K562 (cell line): ENCODE results near the gene FHIT.

ENCODE experiments used
- ARID4B ChIP-seq: sonication (generic); formaldehyde crosslinking; IDR thresholded peaks from 2 replicates; pipeline ENCODE4 v1.8.0; 2022; ENCODE audit warnings: mild to moderate bottlenecking, missing genetic modification reagents
- CHCHD3 ChIP-seq: fragments of 250-450 bp; sonication (Bioruptor Pico); IDR thresholded peaks from 2 replicates; pipeline ENCODE4 v2.1.2; 2022; ENCODE audit warnings: mild to moderate bottlenecking
- CHD1 ChIP-seq: fragments of 200-600 bp; sonication (generic); IDR thresholded peaks from one replicate; pipeline ENCODE4 v1.6.1; 2012; ENCODE audit warnings: mild to moderate bottlenecking, moderate library complexity, low read length, inconsistent platforms
- FOXM1 ChIP-seq, 2 experiments: fragments of 450-650 bp in 1 of 2; sonication (generic) in 1 of 2; formaldehyde crosslinking in 1 of 2; IDR thresholded peaks; 2 replicates each; pipeline versions ENCODE4 v1.6.1 to v1.9.0; 2017 to 2022; ENCODE audit warnings: low read depth in 2 of 2, mild to moderate bottlenecking in 2 of 2, missing genetic modification reagents in 1 of 2, moderate library complexity in 1 of 2
- HDAC2 ChIP-seq: fragments of 450-650 bp; IDR thresholded peaks from 2 replicates; pipeline ENCODE4 v1.6.1; 2016; ENCODE audit warnings: mild to moderate bottlenecking
- HMGXB4 ChIP-seq: sonication (generic); formaldehyde crosslinking; IDR thresholded peaks from 2 replicates; pipeline ENCODE4 v1.8.1; 2023; ENCODE audit warnings: mild to moderate bottlenecking, missing genetic modification reagents
- TAL1 ChIP-seq: fragments of 450-650 bp; IDR thresholded peaks from 2 replicates; pipeline ENCODE4 v1.6.1; 2016; ENCODE audit warnings: mild to moderate bottlenecking
- TCF7L2 ChIP-seq: fragments of 150-350 bp; IDR thresholded peaks from 2 replicates; pipeline ENCODE4 v1.6.1; 2016; ENCODE audit warnings: low read depth, mild to moderate bottlenecking, low read length, moderate library complexity
- ZNF785 ChIP-seq: fragments of 250-450 bp; sonication (Bioruptor Pico); IDR thresholded peaks from 2 replicates; pipeline ENCODE4 v1.4.0; 2020; ENCODE audit warnings: mild to moderate bottlenecking
- TF ChIP-seq, protein P1 (sequence below): fragments of 250-450 bp; sonication (Bioruptor Pico); IDR thresholded peaks from 2 replicates; pipeline ENCODE4 v1.6.1; 2021; ENCODE audit warnings: mild to moderate bottlenecking
- TF ChIP-seq, protein P2 (sequence below), 3 experiments: IDR thresholded peaks in 2 of 3; conservative IDR thresholded peaks in 1 of 3; 2 replicates each; pipeline ENCODE4 v1.5.1; 2011 to 2012; ENCODE audit warnings: low read length in 3 of 3, mild to moderate bottlenecking in 3 of 3, control low read depth in 2 of 3, improper control_type of control experiment in 1 of 3, inconsistent platforms in 1 of 3, low read depth in 1 of 3, mixed read lengths in 1 of 3, moderate library complexity in 1 of 3; ENCODE audit not compliant: insufficient read depth in 2 of 3

DNA sequence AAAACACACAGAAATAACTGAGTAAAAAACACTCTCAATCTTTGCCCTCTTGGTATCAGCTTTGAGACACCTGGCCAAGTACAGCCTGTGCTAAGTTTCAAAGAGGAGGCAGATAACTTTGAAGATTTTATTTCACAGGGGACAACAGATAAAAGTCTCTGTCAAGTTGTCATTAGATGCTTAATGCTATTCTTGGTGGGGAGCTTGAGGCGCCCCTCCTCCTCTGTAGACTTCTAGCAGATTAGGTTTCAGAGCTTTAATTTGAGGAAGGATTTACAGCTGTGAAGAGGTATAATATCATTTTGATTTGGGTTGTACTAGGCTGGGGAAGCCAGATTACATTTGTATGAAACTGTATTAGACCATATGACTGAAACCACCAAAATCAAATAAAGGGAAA lies 620.3 kb downstream of the FHIT start:
- no peak for TF ChIP-seq ZNF785 (CRISPR knock-in tag)
- no peak for TF ChIP-seq FOXM1 (IDR thresholded peaks at IDR 0.05; ENCODE audit: low read depth)
- TF ChIP-seq FOXM1 (CRISPR knock-in tag; IDR thresholded peaks at IDR 0.05; ENCODE audit: low read depth): no peak
- TF ChIP-seq HMGXB4 (CRISPR knock-in tag): no peak
- no peak for TF ChIP-seq HDAC2
- TF ChIP-seq, protein P1, sequence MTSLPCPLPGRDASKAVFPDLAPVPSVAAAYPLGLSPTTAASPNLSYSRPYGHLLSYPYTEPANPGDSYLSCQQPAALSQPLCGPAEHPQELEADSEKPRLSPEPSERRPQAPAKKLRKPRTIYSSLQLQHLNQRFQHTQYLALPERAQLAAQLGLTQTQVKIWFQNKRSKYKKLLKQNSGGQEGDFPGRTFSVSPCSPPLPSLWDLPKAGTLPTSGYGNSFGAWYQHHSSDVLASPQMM (CRISPR knock-in tag): no peak
- no peak for TF ChIP-seq TCF7L2
- TF ChIP-seq, protein P2, sequence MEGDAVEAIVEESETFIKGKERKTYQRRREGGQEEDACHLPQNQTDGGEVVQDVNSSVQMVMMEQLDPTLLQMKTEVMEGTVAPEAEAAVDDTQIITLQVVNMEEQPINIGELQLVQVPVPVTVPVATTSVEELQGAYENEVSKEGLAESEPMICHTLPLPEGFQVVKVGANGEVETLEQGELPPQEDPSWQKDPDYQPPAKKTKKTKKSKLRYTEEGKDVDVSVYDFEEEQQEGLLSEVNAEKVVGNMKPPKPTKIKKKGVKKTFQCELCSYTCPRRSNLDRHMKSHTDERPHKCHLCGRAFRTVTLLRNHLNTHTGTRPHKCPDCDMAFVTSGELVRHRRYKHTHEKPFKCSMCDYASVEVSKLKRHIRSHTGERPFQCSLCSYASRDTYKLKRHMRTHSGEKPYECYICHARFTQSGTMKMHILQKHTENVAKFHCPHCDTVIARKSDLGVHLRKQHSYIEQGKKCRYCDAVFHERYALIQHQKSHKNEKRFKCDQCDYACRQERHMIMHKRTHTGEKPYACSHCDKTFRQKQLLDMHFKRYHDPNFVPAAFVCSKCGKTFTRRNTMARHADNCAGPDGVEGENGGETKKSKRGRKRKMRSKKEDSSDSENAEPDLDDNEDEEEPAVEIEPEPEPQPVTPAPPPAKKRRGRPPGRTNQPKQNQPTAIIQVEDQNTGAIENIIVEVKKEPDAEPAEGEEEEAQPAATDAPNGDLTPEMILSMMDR (IDR thresholded peaks at IDR 0.05 in 2 of 3, conservative IDR thresholded peaks at IDR 0.05 in 1 of 3; ENCODE audit: insufficient read depth in 2 of 3, low read depth in 1 of 3, low read length in 3 of 3): no peak
- no peak for TF ChIP-seq CHCHD3 (CRISPR knock-in tag)
- TF ChIP-seq CHD1: no peak
- no peak for TF ChIP-seq ARID4B (CRISPR knock-in tag)
- no peak for TF ChIP-seq TAL1
